HCT116 (cell line): ENCODE measurements around the gene PLEKHA4. TPM values are rescaled to one million over a fixed set of nuclear protein-coding genes. Genes with fewer than 3 reads are reported as not detected.

Experiments
- ATAC-seq: fragments of 200-7000 bp; cut with Tn5 transposase; 2 replicates; pipeline ENCODE4 v1.9.1; 2020; ENCODE audit warnings: mild to moderate bottlenecking, moderate library complexity
- BruUV-seq: library from RNA; stranded (reverse); fragments of 400-500 nt; replicated peaks from 2 replicates; lab custom pipeline; 2021; lab: Mats Ljungman, UMichigan
- CTCF ChIA-PET: fragments of 300-600 bp; sonication (Branson Sonifier 250); formaldehyde crosslinking; loops from one replicate; lab custom pipeline; 2021; ENCODE audit warnings: antibody characterized with exemption; lab: Charles Lee
- POLR2A ChIA-PET: fragments of 300-600, 350-600 bp; sonication (Branson Sonifier 250); formaldehyde crosslinking; loops from one replicate; lab custom pipeline; 2021; ENCODE audit warnings: antibody characterized with exemption; lab: Charles Lee
- RAD21 ChIA-PET, 2 experiments: fragments of 300-600 bp; sonication (Branson Sonifier 250); formaldehyde crosslinking; loops; one replicate each; lab custom pipeline; 2023; ENCODE audit warnings: low total read pairs in 2 of 2; ENCODE audit not compliant: uncharacterized antibody in 2 of 2, unreplicated experiment in 2 of 2, low non-redundant PET in 1 of 2; lab: Charles Lee
- DNase-seq: peaks from one replicate; pipeline ENCODE4 v3.0.0-alpha.2; 2010; ENCODE audit warnings: low read depth, low spot score
- H2AFZ ChIP-seq: fragments of 200-600 bp; shearing (Covaris generic), sonication (generic); 2 replicates; pipeline ENCODE4 v1.6.1; 2017; ENCODE audit warnings: low read depth, mixed run types, mixed read lengths, antibody characterized with exemption, low read length; ENCODE audit not compliant: poor library complexity, severe bottlenecking
- H3K27ac ChIP-seq: 2 replicates; pipeline ENCODE4 v1.5.1; 2012; ENCODE audit warnings: low read depth, low read length
- H3K27me3 ChIP-seq: fragments of 200-600 bp; sonication (generic); 2 replicates; pipeline ENCODE4 v1.6.1; 2016; ENCODE audit warnings: mixed run types, low read length, mixed read lengths; ENCODE audit not compliant: insufficient read depth
- H3K36me3 ChIP-seq, 2 experiments: fragments of 200-500 bp in 1 of 2; fragments of 200-600 bp in 1 of 2; sonication (Bioruptor generic) in 1 of 2; sonication (generic) in 1 of 2; 2 replicates each; pipeline versions ENCODE4 v1.5.1 to v1.6.1; 2014 to 2016; ENCODE audit warnings: low read length in 2 of 2, inconsistent platforms in 1 of 2, mixed read lengths in 1 of 2, mixed run types in 1 of 2; ENCODE audit not compliant: insufficient read depth in 2 of 2, control insufficient read depth in 1 of 2
- H3K4me1 ChIP-seq, 2 experiments: fragments of 200-600 bp in 1 of 2; sonication (generic) in 1 of 2; 2 replicates each; pipeline versions ENCODE4 v1.5.1 to v1.6.1; 2012 to 2017; ENCODE audit warnings: low read length in 2 of 2, inconsistent platforms in 1 of 2, mild to moderate bottlenecking in 1 of 2, mixed read lengths in 1 of 2, mixed run types in 1 of 2, moderate library complexity in 1 of 2; ENCODE audit not compliant: insufficient read depth in 2 of 2, control insufficient read depth in 1 of 2
- H3K4me2 ChIP-seq: fragments of 200-600 bp; sonication (generic); 2 replicates; pipeline ENCODE4 v1.6.1; 2017; ENCODE audit warnings: mixed run types, low read length, mixed read lengths
- H3K4me3 ChIP-seq, 2 experiments: fragments of 200-600 bp in 1 of 2; sonication (generic) in 1 of 2; replicated peaks in 1 of 2; 2 replicates each; pipeline ENCODE4 v1.5.1; 2011 to 2016; ENCODE audit warnings: low read length in 2 of 2, control low read depth in 1 of 2, low read depth in 1 of 2, mild to moderate bottlenecking in 1 of 2, mixed read lengths in 1 of 2, mixed run types in 1 of 2
- H3K79me2 ChIP-seq: fragments of 200-600 bp; sonication (generic); 2 replicates; pipeline ENCODE4 v1.6.1; 2017; ENCODE audit warnings: mild to moderate bottlenecking, mixed run types, low read length, moderate library complexity, mixed read lengths; ENCODE audit not compliant: insufficient read depth
- H3K9ac ChIP-seq: fragments of 200-600 bp; sonication (generic); 2 replicates; pipeline ENCODE4 v1.6.1; 2016; ENCODE audit warnings: low read length, mixed read lengths
- H3K9me2 ChIP-seq: fragments of 200-600 bp; sonication (generic), shearing (Covaris generic); 2 replicates; pipeline ENCODE4 v1.6.1; 2017; ENCODE audit warnings: mixed run types, mild to moderate bottlenecking, moderate library complexity; ENCODE audit not compliant: insufficient read depth
- H3K9me3 ChIP-seq, 2 experiments: fragments of 200-500 bp in 1 of 2; fragments of 200-600 bp in 1 of 2; sonication (Bioruptor generic) in 1 of 2; sonication (generic) in 1 of 2; 2 replicates each; pipeline ENCODE4 v1.6.1; 2014 to 2017; ENCODE audit warnings: low read length in 2 of 2, mixed read lengths in 2 of 2, inconsistent platforms in 1 of 2, low read depth in 1 of 2, mild to moderate bottlenecking in 1 of 2, mixed run types in 1 of 2, moderate library complexity in 1 of 2; ENCODE audit not compliant: control insufficient read depth in 1 of 2, insufficient read depth in 1 of 2
- H4K20me1 ChIP-seq: fragments of 200-600 bp; sonication (generic), shearing (Covaris generic); 2 replicates; pipeline ENCODE4 v1.6.1; 2017; ENCODE audit warnings: mixed run types, mild to moderate bottlenecking, moderate library complexity; ENCODE audit not compliant: insufficient read depth
- ATF3 ChIP-seq: IDR thresholded peaks from 2 replicates; pipeline ENCODE4 v1.6.1; 2012
- CBX3 ChIP-seq: IDR thresholded peaks from 2 replicates; pipeline ENCODE4 v1.6.1; 2012; ENCODE audit warnings: low read depth
- CTCF ChIP-seq, 3 experiments: fragments of 200-600 bp in 1 of 3; sonication (generic) in 1 of 3; IDR thresholded peaks in 2 of 3; conservative IDR thresholded peaks in 1 of 3; 2 replicates each; pipeline ENCODE4 v1.5.1; 2012 to 2017; ENCODE audit warnings: low read depth in 2 of 3, low read length in 2 of 3, antibody characterized with exemption in 1 of 3, borderline replicate concordance in 1 of 3, control low read depth in 1 of 3, mild to moderate bottlenecking in 1 of 3, mixed read lengths in 1 of 3, mixed run types in 1 of 3, moderate library complexity in 1 of 3; ENCODE audit not compliant: insufficient read depth in 1 of 3
- EGR1 ChIP-seq: IDR thresholded peaks from 2 replicates; pipeline ENCODE4 v1.6.1; 2012; ENCODE audit warnings: low read depth
- EZH2 ChIP-seq: fragments of 200-600 bp; sonication (generic); IDR thresholded peaks from 2 replicates; pipeline ENCODE4 v1.6.1; 2017; ENCODE audit warnings: antibody characterized with exemption, mixed run types
- FOSL1 ChIP-seq: IDR thresholded peaks from 2 replicates; pipeline ENCODE4 v1.6.1; 2012; ENCODE audit warnings: low read depth
- MAX ChIP-seq: IDR thresholded peaks from 2 replicates; pipeline ENCODE4 v1.6.1; 2012
- POLR2A ChIP-seq: IDR thresholded peaks from 2 replicates; pipeline ENCODE4 v1.7.0; 2011; ENCODE audit warnings: borderline replicate concordance; ENCODE audit not compliant: insufficient read depth, insufficient read length; ENCODE audit errors: extremely low read depth
- RAD21 ChIP-seq: IDR thresholded peaks from 2 replicates; pipeline ENCODE4 v1.6.1; 2012; ENCODE audit warnings: low read depth, mild to moderate bottlenecking
- REST ChIP-seq: IDR thresholded peaks from 2 replicates; pipeline ENCODE4 v1.6.1; 2012; ENCODE audit warnings: low read depth
- SP1 ChIP-seq: IDR thresholded peaks from 2 replicates; pipeline ENCODE4 v1.6.1; 2012; ENCODE audit warnings: low read depth
- SRF ChIP-seq: IDR thresholded peaks from 2 replicates; pipeline ENCODE4 v1.6.1; 2012; ENCODE audit warnings: low read depth
- TCF7L2 ChIP-seq: IDR thresholded peaks from 2 replicates; pipeline ENCODE4 v1.7.0; 2011; ENCODE audit warnings: borderline replicate concordance, inconsistent platforms; ENCODE audit not compliant: insufficient read depth, insufficient read length; ENCODE audit errors: extremely low read depth
- YY1 ChIP-seq: IDR thresholded peaks from 2 replicates; pipeline ENCODE4 v1.6.1; 2011; ENCODE audit warnings: low read length, low read depth, moderate library complexity, mild to moderate bottlenecking; ENCODE audit not compliant: insufficient replicate concordance; ENCODE audit errors: extremely low read depth
- ZBTB33 ChIP-seq: IDR thresholded peaks from 2 replicates; pipeline ENCODE4 v1.6.1; 2011; ENCODE audit warnings: mild to moderate bottlenecking, low read length, moderate library complexity; ENCODE audit not compliant: insufficient replicate concordance; ENCODE audit errors: extremely low read depth
- ZNF274 ChIP-seq: fragments of 200-500 bp; sonication (Bioruptor generic); IDR thresholded peaks from 2 replicates; pipeline ENCODE4 v1.6.1; 2014; ENCODE audit warnings: mild to moderate bottlenecking, low read depth, low read length, inconsistent platforms
- intact Hi-C: fragments of 100-400 bp; cut with micrococcal nuclease; formaldehyde crosslinking; loops from 2 replicates; pipeline ENCODE4 v1.10.0; 2022
- total RNA-seq: library from RNA; stranded (reverse); gene quantifications from one replicate; pipeline ENCODE4 v1.2.1, GENCODE V29; 2021; ENCODE audit not compliant: unreplicated experiment

Gene PLEKHA4
- total RNA-seq, 1 experiment from 2014 or later, result 20.4 TPM

GRCh38 chr19:48841047-48841446 lies 27.4 kb downstream of the PLEKHA4 start:
- Histone ChIP-seq H3K27ac (no peak overlapping the region), H3K4me1 (peaks cover 2 to 19% of the 10 kb centered on the region in 2 experiments; a peak in 3 of 4 replicates), H2AFZ (no peak overlapping the region), H3K4me3 (no peak overlapping the region), H3K9me2 (no peaks in the 10 kb centered on the region), H3K36me3 (0 out of 4 replicates have a peak, but pooled peaks cover 0 to 4% of the 10 kb centered on the region in 2 experiments), H3K9ac (no peak overlapping the region), H3K4me2 (no peak overlapping the region), H3K9me3 (no peaks in the 10 kb centered on the region), H3K79me2 (no peaks in the 10 kb centered on the region), H3K27me3 (no peaks in the 10 kb centered on the region), H4K20me1 (no peaks in the 10 kb centered on the region)
- DNase-seq, result no peak
- ChIA-PET RAD21 (no interaction called here), POLR2A (no interaction called here), CTCF (interaction anchor here (1.3 to 4.4 kb wide), 6 partner anchors 11 to 195 kb away, joined by 5 to 49 read pairs (median 16); partner anchors contain the start of gene CA11)
- intact Hi-C loops, result no loop called here
- ATAC-seq, result no peak
- no TSS peak for BruUV-seq
- no peak for TF ChIP-seq CBX3
- TF ChIP-seq ZNF274, result no peak
- no peak for TF ChIP-seq REST
- no peak for TF ChIP-seq TCF7L2
- TF ChIP-seq YY1, result no peak
- TF ChIP-seq MAX, result no peak
- TF ChIP-seq FOSL1, result no peak
- TF ChIP-seq POLR2A, result no peak
- TF ChIP-seq ATF3, result no peak
- TF ChIP-seq SRF, result no peak
- no peak for TF ChIP-seq EZH2
- TF ChIP-seq CTCF (IDR thresholded peaks at IDR 0.05 in 2 of 3, conservative IDR thresholded peaks at IDR 0.05 in 1 of 3; ENCODE audit: borderline replicate concordance in 1 of 3, insufficient read depth in 1 of 3, low read depth in 2 of 3, low read length in 2 of 3), result no peak
- TF ChIP-seq EGR1, result no peak
- TF ChIP-seq RAD21, result no peak
- no peak for TF ChIP-seq SP1
- no peak for TF ChIP-seq ZBTB33
